Testis (tissue), 5 donors: ENCODE results near the gene MAP3K2. TPM values are rescaled to one million over a fixed set of nuclear protein-coding genes. Genes with fewer than 3 reads are reported as not detected.

ENCODE experiments used
- DNase-seq: peaks from one replicate; pipeline ENCODE4 v3.0.0-alpha.2; 2019
- H3K27ac ChIP-seq, 2 donors: fragments of 200-600 bp; sonication (generic); one replicate each; pipeline ENCODE4 v1.5.1; 2019
- H3K27me3 ChIP-seq: fragments of 200-600 bp; sonication (generic); one replicate; pipeline ENCODE4 v1.5.1; 2019
- H3K36me3 ChIP-seq: fragments of 200-600 bp; sonication (generic); one replicate; pipeline ENCODE4 v1.5.1; 2017; ENCODE audit warnings: low read depth; ENCODE audit errors: missing control alignments
- H3K4me1 ChIP-seq: fragments of 200-600 bp; sonication (generic); one replicate; pipeline ENCODE4 v1.5.1; 2019
- H3K4me3 ChIP-seq, 2 donors: fragments of 200-600 bp; sonication (generic); one replicate each; pipeline ENCODE4 v1.5.1; 2017 to 2019
- H3K9me3 ChIP-seq: fragments of 200-600 bp; sonication (generic); one replicate; pipeline ENCODE4 v1.5.1; 2017
- CTCF ChIP-seq, 3 experiments: fragments of 450-650 bp in 2 of 3; fragments of 200-600 bp in 1 of 3; sonication (generic) in 1 of 3; IDR thresholded peaks; one replicate each; pipeline ENCODE4 v1.5.1; 2016 to 2019; ENCODE audit warnings: antibody characterized with exemption in 3 of 3, mild to moderate bottlenecking in 2 of 3, moderate library complexity in 1 of 3
- POLR2A ChIP-seq: fragments of 450-650 bp; IDR thresholded peaks from one replicate; pipeline ENCODE4 v1.6.1; 2017; ENCODE audit warnings: antibody characterized with exemption, mild to moderate bottlenecking, moderate library complexity
- WGBS, 2 donors: methylation state at CpG; one replicate each; pipeline ENCODE4 v1.1.5; 2018; 5-methylcytosine and 5-hydroxymethylcytosine counted together
- intact Hi-C: fragments of 100-400 bp; cut with DNase I; formaldehyde crosslinking; loops from one replicate; pipeline ENCODE4 v1.15.1; 2023; ENCODE audit warnings: low total_unique reads
- long read RNA-seq, 2 donors: transcript quantifications; one replicate each; lab custom pipeline, GENCODE V29; 2026
- polyA plus RNA-seq: library from polyadenylated mRNA; stranded (reverse); fragments of 350-450 nt; fragmentation: Illumina TruSeq; extraction: RNeasy Lipid Tissue Mini Kit (QIAGEN cat#74804); gene quantifications from one replicate; pipeline ENCODE4 v1.2.3, GENCODE V29; 2014; ENCODE audit warnings: low read depth, low replicate concordance; ENCODE audit not compliant: insufficient read depth
- total RNA-seq, 2 donors: library from RNA; depleted of rRNA; stranded (reverse); fragments of >200 nt; gene quantifications; one replicate each; pipeline ENCODE4 v1.2.3, GENCODE V29; 2016

MAP3K2 gene
- total RNA-seq (10 to 100 TPM; 74.0 to 74.5 TPM), polyA plus RNA-seq (16.3 TPM)
- long read RNA-seq, donor 1, partial matches to known transcripts = 7 of 16 reads
- long read RNA-seq, donor 1, other reads (novel, unspliced or antisense) = 9 of 16 reads
- long read RNA-seq, donor 2 = 0 reads

DNA sequence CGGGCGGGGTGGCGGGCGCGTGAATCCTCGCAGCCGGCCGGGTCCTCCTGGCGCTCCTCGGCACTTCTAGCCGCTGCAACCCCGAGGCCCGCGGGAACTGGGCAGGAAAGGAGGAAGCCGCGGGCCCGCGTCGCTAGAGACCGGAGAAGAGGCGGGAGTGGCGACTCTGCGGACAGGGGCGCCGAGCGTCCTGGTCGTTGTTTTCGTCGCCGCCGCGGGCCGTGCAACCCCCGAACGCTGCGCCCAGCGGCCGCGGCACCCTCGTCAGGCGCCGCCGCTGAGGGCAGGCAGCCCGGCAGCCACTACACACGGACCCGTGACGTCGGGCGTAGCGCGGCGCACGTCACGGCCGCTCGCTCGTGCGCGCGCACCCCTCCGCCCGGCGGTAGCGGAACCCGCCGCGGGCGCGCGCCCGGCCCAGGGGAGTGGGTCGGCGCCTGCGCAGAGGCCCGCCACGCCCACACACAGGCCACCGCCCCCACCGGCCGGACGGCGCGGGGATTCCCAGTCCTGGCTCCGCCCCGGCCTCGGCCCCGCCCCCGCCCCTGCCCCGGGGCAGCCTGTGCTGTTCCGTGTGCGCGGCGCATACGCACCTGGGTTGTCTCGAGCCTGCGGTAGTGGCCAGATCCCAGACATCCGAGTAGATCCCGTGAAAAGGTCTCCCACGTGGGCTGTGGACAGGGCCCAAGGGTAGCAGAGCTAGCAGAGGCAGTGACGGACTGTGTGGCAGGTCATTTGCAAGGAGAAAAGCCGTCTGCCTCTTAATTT is at the start of gene MAP3K2:
TSS of gene MAP3K2 (minus strand) at position 321 of the 768 bp plus-strand sequence. CDS start 44,846 bp downstream, outside the sequence.
- peak within 1 kb of the TSS; percentile 100 for H3K27ac ChIP-seq
- H3K4me1 ChIP-seq = peaks cover 13% of the 10 kb centered on the region
- H3K4me3 ChIP-seq = peak within 1 kb of the TSS; percentile 97 to 99
- TF ChIP-seq CTCF (IDR thresholded peaks at IDR 0.05) (peak in 1 of 3 experiments; percentile 8), POLR2A (peak; percentile 64)
- no peaks in the 10 kb centered on the region for H3K36me3 ChIP-seq
- peak; percentile 93 for DNase-seq
- H3K27me3 ChIP-seq = no peaks in the 10 kb centered on the region
- H3K9me3 ChIP-seq = no peaks in the 10 kb centered on the region
- 0% methylated on average over 2 to 100 of the region's 100 CpGs for WGBS, 2 donors
- intact Hi-C loops = no loop called here

DNA sequence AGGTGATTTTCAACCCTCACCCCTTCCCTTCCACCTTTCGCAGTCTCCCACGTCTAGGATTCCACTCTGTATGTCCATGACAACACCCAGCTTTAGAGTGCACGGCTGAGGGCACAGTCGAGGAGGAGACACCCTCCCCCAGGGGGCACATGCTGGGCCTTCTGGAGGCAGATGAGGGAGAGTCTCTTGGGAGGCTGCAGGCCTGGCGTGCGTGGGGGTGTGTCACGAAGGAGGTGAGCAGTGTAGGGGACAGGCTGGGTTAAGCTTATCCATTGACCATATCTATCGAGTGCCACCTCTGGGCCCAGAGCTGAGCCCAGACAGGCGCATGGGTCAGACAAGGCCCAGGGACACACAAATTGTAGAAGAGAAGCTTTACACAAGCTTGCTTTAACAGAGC is 49.3 kb upstream of the MAP3K2 start:
- no peak for DNase-seq
- intact Hi-C loops = no loop called here
- 85 to 89% methylated on average over 9 of the region's 9 CpGs for WGBS, 2 donors
- Histone ChIP-seq H3K27ac (no peak overlapping the region), H3K36me3 (no peaks in the 10 kb centered on the region), H3K9me3 (no peaks in the 10 kb centered on the region), H3K27me3 (no peaks in the 10 kb centered on the region), H3K4me1 (no peaks in the 10 kb centered on the region), H3K4me3 (no peak overlapping the region)
- TF ChIP-seq CTCF (IDR thresholded peaks at IDR 0.05) (no peak), POLR2A (no peak)

DNA sequence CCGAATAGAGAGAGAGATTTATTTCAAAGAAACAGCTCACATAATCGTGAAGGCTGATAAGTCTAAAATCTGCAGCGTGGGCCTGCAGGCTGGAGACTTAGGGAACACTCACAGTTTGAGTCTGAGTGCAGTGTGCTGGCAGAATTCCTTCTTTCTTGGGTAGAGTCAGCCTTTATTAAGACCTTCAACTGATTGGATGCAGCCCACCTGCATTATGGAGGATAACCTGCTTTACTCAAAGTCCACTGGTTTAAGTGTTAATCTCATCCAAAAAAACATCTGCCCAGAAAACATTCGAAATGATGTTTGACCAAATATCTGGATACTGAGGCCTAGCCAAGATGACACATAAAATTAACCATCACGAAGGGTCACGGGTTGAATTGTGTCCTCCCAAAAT is 46.7 kb upstream of the MAP3K2 start:
- no peak for DNase-seq
- TF ChIP-seq POLR2A (no peak), CTCF (IDR thresholded peaks at IDR 0.05) (no peak)
- Histone ChIP-seq H3K27me3 (no peaks in the 10 kb centered on the region), H3K27ac (no peak overlapping the region), H3K9me3 (no peaks in the 10 kb centered on the region), H3K4me1 (no peaks in the 10 kb centered on the region), H3K36me3 (no peaks in the 10 kb centered on the region), H3K4me3 (no peak overlapping the region)
- intact Hi-C loops = no loop called here
- WGBS, 2 donors = 91% methylated on average over 6 of the region's 6 CpGs

DNA sequence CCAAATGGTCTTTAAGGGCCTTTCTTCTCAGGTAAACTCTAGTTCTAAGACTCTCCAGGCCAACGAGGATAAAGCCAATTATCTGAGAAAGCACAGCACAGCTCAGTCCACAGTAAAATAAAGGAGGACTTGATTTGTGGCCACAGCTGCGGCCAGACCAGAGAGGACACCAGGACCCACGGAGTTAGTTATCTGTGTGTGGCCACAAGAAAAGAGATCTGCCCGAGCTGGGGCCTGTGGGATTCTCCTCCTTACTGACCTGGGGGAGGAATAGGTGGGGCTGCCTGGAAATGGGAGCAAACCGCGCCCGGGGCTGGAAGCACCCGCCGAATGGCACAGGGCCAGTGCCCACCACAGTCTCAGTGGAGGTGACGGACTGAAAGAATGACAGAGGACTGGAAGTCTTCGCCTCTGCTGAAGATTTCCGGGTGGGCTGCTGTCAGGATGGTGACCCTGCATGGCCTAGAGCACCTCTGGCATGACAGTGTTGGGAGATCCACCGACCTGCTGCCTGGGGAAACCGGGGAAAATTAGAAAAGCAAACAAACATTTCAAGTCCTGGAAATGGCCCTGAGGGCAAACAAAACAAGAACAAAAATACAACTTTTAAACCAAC is 43.7 kb upstream of the MAP3K2 start:
- 81 to 85% methylated on average over 14 of the region's 14 CpGs for WGBS, 2 donors
- TF ChIP-seq POLR2A (no peak), CTCF (IDR thresholded peaks at IDR 0.05) (no peak)
- no peaks in the 10 kb centered on the region for H3K4me1 ChIP-seq
- intact Hi-C loops = no loop called here
- no peak overlapping the region for H3K4me3 ChIP-seq
- no peaks in the 10 kb centered on the region for H3K9me3 ChIP-seq
- no peak for DNase-seq
- no peaks in the 10 kb centered on the region for H3K36me3 ChIP-seq
- no peaks in the 10 kb centered on the region for H3K27me3 ChIP-seq
- no peak overlapping the region for H3K27ac ChIP-seq
